ENCODE results near the gene SRC.

The SRC gene

DNA sequence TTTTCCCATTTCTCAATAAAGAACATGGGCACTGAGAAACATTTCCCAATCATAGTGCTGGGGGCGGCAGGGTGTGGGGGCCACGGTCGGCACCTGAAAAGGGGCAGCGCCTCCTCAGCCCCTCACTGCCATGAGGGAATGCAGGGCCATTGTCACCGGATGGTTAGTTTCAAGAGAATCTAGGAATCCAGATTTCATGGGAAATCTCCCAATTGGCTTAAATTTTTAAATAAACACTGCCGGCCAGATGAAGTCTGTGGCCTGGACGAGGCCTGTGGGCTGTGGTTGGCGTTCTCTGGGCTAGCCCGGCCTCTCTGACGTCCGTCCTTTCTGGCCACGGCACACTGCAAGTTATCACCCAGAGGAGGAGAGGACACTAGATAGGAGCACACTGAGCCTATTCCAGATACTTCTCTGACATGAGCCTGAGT is 30.9 kb upstream of the SRC start:
- DNase-seq (ENCODE audit: low spot score): no peak

DNA sequence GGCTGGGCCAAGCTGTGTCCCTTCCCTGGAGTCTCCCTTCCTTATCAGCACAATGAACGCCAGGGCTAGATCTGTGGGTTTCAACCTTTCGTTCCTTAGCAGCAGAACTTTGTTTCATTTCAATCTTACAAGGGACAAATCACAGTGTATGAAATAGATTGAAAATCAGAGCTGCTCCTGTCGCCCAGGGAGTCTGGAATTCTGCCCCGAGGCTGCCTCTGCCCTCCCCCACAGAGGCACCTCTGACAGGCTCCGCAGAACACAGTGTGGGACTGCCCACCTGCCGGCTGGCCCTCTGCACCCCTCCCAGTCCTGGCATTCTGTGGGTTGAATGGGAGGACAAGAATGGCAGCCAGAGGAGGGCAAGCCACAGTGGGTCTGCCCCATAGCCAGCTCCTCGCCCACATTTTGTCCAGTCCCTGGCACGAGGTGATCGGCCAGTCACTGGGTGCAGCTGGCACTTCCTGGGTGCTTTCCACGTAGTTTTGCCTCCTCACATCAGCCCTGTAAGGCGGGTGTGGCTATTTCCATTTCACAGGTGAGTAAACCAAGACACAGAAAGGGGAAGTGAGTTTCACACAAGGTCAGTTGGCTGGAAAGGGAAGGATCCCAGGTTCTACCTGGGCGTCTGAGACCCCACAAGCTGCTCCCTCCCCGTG is 30.4 kb upstream of the SRC start:
- DNase-seq (ENCODE audit: low spot score): no peak

DNA sequence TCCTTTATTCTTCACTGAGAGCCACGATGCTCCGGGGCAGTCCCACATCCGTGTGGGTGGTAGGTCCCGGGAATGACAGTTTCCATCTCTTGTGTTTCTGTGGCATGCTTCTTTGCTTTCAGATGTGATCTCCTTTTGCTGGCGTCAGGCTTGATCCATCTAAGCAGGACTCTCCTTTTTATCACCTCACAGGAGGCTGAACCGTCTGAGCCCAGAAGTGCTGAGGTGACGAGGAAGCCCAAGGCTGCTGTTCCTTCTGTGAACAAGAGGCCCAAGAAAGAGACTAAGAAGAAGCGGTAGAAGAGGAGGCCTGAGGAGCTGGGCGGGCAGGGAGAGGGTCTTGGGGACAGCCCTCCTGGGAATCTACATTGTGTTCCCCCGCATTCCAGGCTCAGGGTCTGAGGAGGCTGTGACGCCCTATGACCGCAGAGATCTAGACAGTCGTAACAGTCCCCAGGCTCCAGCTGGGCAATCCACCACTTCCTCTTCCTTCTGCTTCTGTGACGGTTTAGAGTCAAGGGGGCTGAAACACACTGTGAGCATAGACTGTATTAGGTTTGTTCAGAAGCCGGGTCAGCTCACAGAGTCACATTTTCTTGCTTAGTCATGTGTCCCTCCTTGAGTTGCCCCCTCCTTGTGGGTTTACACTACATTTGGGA is 29.7 kb upstream of the SRC start:
- DNase-seq (ENCODE audit: low spot score): no peak

DNA sequence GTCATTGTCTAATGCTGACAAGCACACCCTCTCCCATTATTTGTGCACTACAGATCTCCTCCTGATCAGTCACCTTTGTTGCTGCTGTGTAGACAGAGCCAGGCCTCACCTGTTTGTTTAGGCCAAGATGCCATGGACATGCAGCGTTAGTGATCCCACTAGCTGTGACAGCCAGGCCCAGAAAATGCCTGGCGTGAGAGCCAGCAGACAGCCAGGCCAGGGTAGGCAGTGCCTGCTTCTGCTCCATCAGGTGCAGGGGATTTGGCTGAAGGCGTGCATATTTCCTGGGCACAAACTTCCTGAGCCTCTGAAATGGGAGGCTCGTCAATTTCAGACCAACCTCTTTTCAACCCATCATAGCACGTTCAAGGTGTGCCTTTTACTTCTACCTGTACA is 29.2 kb upstream of the SRC start:
- DNase-seq (ENCODE audit: low spot score): no peak

DNA sequence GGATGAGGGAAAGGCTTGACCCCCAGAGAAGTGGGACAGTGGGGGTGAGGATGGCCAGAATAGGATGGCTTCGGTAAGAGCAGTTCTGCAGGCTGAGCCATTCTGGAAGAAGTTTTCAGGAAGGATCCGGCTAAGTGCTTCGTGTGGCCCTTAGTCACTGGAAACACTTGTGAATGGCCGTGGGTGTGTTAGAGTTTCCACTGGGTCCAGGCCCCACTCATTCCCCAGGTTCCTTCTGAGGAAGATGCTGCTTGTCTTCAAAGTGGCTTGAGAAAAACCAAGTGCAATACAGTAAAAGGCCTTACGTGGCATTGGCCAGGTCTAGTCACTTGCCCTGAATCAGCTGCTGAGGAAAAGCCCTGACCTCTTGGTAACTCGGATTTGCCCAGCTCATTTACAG is 28.6 kb upstream of the SRC start:
- no peak for DNase-seq (ENCODE audit: low spot score)

DNA sequence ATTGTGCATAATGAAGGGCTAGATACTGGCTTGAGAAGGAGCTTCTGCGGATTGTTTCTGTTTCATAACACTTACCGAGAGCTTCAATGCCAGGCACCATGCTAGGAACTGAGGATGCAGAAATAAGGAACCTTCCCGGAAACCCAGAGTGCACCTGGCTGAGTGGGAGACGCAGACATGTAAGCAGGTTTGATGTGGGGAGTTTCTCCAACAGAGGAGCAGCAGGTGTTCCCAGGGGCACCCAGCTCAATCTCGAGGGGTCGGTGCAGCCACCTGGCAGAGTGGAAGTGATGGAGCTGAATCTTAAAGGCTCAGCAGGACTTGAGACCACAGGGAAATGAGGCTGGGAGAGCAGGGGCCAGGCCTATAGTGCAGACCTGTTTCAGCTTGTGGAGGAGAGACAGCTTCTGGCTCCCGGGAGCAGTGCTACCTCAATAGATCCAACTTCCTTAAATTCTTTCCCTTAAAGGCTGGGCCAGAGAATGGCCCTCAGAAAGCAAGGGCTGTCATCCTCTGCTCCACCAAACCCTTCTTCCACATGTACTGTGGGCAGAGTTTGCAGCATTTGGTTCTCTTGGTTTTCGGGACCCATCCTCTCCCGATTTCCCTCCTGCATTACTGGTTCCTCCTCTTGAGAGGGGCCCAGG is 27.8 kb upstream of the SRC start:
- no peak for DNase-seq (ENCODE audit: low spot score)

DNA sequence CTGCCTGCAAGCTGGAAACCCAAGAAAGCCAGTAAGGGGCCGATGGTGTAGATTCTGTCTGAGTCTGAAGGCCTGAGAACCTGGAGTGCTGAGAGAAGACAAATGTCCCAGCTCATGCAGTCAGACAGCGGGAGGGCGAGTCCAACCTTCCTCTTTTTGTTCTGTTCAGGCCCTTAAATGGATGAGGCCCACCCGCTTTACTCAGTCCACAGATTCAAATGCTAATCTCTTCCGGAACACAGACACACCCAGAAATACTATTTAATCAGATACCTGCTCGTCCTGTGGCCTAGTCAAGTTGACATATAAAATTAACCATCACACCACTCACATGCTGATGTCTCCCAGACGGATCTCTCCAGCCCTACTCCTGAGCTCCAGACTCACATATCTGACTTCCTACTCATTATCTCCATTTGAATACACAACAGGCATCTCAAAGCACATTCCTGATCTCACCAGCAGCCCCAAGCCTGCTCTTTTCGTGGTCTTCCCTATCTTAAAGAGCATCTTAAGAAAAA is 26.7 kb upstream of the SRC start:
- DNase-seq (ENCODE audit: low spot score): no peak

DNA sequence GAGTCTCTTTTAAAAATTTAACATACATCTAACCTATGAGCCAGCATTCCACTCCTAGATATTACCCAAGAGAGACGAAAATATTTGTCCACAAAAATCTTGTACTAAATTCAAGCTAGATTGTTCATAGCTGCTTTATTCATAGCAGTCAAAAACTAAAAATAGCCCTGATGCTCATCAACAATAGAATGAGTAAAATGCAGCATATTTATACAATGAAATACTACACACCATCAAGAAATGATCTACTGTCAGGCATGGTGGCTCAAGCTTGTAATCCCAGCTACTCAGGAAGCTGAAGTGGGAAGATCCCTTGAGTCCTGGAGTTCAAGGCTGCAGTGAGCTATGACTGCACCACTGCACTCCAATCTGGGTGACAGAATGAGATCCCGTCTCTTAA is 22.0 kb upstream of the SRC start:
- no peak for DNase-seq (ENCODE audit: low spot score)

DNA sequence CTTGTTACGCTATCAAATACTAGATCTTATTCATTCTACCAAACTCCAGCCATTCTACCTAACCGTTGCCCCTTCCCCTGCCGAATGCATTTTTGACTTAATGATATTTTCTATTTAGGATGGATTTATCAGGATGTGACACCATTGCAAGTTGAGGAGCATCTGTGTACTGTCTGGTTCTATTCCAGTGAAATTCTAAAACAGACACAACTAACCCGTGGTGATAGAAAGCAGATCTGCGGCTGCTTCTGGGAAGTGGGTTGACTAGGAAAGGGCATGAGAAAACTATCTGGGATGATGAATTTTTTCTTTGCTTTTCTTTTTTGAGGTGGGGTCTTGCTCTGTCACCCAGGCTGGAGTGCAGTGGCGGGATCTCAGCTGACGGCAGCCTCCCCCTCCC is 20.7 kb upstream of the SRC start:
- no peak for DNase-seq (ENCODE audit: low spot score)

DNA sequence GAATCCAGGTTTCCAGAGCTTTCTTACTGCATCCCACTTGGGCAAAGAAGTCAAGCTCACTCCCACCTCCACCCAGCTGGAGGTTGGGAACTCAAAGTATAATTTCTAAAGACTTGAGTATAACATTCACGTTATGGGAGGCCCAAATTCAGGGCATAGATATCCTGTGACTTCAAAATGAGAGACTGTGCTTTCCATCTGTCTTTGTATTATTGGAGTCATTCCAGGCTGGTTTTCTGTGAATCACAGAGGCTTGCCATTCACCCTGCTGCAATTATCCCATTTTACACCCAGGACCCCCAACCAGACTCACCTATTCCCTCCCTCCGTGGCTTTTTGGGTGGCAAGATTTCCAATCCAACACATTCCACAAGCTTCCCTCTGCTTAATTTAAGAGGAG is 19.3 kb upstream of the SRC start:
- DNase-seq (ENCODE audit: low spot score): no peak

DNA sequence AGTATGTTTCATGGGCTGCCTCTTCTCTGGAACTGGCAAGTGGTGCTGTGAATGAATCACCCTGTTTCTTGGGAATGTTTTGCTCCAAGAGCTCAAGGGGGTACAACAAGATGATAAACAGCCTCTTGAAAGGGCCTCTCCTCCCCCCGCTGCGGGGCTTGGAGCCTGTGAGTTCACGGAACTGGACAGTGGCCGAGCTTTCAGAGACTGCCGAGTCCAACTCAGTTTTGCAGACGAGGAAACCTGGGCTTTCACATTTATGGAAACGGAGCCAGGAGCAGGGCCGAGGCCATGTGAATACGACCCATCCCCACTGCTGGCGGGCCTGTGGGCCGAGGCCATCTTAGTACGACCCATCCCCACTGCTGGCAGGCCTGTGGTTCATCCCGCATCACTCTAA is 18.2 kb upstream of the SRC start:
- DNase-seq (ENCODE audit: low spot score): no peak

DNA sequence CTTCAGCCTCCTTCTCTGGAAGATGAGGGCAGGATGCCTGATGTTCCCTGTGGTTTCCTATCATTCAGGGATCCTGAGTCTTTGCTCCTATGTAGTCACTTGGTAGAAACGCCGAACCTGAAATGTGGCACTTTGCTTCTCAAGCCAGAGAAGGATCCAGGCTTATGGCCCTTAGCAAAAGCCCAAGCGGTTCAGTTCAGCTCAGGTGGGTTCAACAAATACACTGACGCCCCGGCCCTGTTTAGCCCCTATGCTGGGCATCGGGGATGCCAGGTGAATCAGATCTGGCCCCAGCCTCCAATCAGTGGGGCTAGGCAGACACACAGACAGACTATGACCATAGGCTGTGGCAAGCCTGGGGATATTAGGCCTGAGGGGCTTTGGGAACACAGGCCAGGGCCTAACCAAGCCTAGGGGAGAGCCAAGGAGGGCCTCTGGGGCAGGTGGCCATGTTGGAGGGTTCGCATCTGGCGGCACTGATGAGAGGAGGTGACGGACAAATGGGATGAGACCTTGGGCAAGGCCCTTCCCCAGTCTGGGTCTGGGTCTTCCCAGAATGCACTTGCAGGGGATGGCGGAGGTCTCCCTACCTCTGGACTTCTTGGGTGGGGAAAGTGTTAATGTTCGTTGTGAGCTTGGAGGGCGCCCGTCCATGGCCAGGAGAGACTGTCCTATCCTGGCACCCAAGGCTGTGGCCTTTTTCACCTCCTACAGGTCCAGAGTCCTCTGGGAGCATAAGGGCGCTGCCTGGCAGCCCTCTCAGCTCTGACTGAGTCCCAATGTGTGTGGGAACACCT is 17.6 kb upstream of the SRC start:
- no peak for DNase-seq (ENCODE audit: low spot score)

DNA sequence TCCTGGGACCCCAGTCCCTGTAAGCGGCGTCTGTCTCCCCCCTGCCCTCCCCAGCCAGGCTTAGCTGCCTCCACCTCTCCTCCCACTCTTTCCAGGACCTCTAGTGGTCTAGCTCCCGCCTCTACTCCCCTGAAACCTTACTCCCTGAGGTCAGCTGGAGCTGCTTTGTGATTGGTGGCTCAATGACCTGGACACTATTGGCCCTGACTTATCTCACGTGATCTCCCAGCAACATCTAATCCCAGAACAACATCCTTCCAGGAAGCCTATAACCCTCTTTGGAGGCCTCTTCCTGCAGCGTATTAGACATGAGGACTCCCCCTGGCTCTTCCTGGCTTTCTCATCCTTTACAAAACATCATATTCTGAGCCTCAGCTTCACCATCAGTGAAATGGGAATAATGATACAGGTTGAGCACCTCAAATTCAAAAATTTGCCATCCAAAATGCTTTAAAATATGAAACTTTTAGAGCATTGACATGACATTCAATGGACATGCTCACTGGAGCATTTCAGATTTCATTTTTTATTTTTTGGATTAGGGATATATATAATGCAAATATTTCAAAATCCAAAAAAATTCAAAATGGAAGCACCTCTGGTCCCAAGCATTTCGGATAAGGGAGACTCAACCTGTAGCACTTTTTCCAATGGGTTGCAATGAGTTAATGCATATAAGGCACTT is 16.3 kb upstream of the SRC start:
- no peak for DNase-seq (ENCODE audit: low spot score)

DNA sequence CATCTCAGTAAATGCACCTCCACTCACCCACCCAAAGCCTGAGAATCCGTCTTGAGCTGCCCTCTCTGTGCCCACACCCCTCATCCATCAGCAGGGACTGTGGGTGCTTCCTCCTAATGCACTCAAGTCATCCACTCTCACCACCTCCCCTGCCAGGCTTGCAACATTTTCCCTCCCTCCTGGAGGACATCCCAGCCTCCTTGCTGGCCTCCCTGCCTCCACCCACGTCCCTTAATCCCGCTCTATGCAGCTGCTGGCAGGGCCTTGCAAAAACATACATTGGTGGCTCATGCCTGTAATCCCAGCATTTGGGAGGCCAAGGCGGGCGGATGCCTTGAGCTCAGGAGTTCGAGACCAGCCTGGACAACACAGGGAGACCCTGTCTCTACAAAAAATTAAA is 15.6 kb upstream of the SRC start:
- DNase-seq (ENCODE audit: low spot score): no peak

DNA sequence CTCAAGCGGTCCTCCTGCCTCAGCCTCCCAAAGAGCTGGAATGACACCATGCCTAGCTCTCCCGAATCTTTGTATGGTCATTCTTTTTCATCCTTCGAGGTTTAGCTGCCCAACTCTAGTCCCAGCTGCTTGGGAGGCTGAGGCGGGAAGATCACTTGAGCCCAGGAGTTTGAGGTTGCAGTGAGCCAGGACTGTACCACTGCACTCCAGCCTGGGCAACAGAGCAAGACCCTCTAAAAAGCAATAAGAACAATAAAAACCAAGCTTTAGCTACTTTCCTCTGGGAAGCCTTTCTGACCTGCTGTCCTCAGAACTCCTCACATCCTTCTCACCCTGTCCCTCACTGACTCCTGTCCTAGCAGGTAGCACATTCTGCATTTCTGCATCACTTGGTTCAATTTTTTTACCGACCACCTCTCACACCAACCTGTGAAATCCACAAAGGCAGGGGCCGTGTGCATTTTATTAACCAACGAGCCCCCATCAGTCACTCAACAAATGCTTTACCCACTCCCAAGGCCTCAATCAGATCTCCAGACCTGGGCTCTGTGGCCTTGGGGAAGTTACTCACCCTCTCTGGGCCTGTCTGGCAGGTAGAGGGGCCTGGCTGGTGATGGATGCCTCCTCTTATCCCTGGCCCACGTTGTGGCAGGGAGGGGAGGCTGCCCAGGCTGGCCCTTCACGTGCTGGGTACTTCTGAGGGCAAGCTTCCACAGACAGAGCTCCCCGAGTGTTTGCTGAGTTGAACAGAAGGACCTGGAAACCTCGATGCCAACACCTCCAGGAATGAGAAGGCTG is 14.7 kb upstream of the SRC start:
- no peak for DNase-seq (ENCODE audit: low spot score)

DNA sequence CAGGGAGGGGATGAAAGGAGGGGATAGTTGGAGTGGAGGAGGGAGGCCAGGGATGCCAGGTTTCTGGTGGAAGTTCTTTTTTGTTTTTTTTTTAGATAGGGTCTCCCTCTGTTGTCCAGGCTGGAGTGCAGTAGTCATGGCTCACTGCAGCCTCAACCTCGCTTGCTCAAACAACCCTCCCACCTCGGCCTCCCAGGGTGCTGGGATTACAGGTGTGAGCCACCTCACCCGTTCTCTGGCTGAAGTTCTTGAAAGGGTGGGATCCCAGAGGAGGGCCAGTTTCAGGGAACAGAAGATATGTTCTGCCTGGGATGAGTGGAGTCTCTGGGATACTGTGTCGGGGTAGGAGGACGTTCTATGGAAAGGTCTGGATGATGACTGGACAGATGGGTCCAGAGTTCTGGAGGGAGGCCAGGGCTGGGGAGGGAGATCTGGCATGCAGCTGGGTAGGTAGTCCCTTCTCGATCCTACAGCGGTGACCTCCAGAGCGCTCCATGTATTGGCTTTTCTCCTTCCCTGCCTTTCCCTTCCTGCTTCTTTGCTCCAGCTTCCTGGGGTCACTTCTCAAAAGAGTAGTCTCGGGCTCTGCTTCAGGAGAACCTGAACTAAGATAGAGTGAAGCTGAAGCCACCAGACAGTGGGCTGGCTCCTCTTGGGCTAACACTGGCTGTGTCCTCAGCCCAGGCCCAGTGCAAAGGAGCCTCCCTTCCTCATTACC is 12.7 kb upstream of the SRC start:
- no peak for DNase-seq (ENCODE audit: low spot score)

DNA sequence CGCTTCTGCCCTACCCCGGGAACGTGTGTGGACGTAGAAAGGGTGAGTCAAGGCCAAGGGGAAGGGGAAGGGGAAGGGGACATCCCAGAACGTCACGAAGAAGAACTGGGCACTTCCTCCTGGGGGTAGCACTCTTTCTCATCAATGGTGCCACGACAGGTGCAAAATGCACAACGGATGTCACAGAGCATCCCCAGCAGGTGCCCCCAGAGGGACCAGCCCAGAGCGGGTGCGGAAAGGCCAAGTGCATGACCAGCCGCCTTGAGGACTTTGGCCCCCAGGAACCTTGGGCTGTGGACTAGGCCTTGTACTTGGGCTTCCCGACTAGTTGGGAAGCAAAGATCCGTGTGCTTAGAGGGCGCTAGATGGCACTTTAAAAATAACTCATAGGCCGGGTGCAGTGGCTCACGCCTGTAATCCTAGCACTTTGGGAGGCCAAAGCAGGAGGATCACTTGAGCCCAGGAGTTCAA is 12.1 kb upstream of the SRC start:
- DNase-seq (ENCODE audit: low spot score): no peak

DNA sequence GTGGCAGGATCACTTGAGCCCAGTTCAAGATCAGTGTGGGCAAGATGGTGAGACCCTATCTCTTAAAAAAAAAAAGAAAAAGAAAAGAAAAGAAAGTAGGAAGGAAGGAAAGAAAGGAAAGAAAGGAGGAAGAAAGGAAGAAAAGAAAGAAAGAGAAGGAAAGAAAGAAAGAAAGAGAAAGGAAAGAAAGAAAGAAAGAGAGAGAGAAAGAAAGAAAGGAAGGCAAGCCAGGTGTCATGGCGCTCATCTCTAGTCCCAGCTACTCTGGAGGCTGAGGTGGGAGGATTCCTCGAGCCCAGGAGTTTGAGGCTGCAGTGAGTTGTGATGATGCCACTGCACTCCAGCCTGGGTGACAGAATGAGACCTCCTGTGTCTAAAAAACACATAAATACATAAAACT is 11.5 kb upstream of the SRC start:
- DNase-seq (ENCODE audit: low spot score): no peak

DNA sequence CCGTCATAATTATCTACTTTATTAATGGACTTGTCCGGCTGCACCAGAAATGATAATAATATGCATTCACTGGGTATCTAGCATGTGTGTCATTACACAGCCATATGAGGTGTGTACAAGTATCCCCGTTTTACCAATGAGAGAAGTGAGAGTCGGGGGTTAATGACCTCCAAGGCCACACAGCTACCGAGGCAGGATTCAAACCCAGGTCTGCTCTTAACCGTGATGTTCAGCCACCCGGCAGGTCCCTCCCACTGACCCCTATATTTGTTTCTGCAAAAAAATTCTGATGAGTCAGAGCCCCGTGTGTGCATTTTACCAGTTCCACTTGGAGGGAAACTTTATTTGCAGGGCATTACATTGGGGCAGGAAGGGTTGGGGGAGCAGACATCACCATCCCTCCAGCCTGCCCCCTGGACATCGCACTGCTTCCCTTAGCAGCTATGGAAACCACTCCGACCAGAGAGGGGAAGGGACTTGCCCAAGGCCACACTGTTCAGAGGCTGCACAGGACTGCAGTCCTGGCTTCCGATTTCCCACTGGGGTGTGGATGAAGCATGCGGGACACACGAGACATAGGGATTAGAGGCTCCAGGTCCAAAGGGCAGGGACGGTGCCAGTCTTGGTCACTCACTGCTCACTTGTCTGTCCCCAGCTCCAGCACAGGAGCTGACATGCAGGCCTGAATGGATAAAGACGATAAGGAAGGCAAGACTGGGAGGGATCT is 10.1 kb upstream of the SRC start:
- DNase-seq (ENCODE audit: low spot score): no peak
